Progenitor cell of endocrine pancreas (in vitro differentiated cells): ENCODE measurements around the gene NOG. TPM values are rescaled to one million over a fixed set of nuclear protein-coding genes. Genes with fewer than 3 reads are reported as not detected.
A peak's percentile ranks its signal among the peaks of the same experiment; 100 is the strongest.

Experiments used
- DNase-seq: peaks from one replicate; pipeline ENCODE4 v3.0.0; 2021; ENCODE audit warnings: low spot score; ENCODE audit not compliant: unreplicated experiment
- H3K27ac Mint-ChIP-seq: 2 replicates; pipeline ENCODE4 v1.8.0; 2021; ENCODE audit warnings: mild to moderate bottlenecking, moderate library complexity, mixed read lengths
- H3K27me3 Mint-ChIP-seq: 2 replicates; pipeline ENCODE4 v1.8.0; 2021; ENCODE audit warnings: mixed read lengths
- H3K36me3 Mint-ChIP-seq: 2 replicates; pipeline ENCODE4 v1.8.0; 2022; ENCODE audit warnings: mixed read lengths; ENCODE audit not compliant: insufficient read depth
- H3K4me1 Mint-ChIP-seq: 2 replicates; pipeline ENCODE4 v1.8.0; 2021; ENCODE audit warnings: low read depth, mixed read lengths
- H3K4me3 Mint-ChIP-seq: 2 replicates; pipeline ENCODE4 v1.8.0; 2021; ENCODE audit warnings: low read depth, mild to moderate bottlenecking, moderate library complexity, mixed read lengths
- H3K9me3 Mint-ChIP-seq: 2 replicates; pipeline ENCODE4 v1.8.0; 2021; ENCODE audit warnings: low read depth, mixed read lengths
- total RNA-seq: library from RNA; stranded (reverse); gene quantifications from 2 replicates; pipeline ENCODE4 v1.2.1, GENCODE V29; 2021
- TF ChIP-seq, protein P1 (sequence below): fragments of 200-600 bp; sonication (generic); IDR thresholded peaks from one replicate; pipeline ENCODE4 v1.5.0; 2021; ENCODE audit warnings: antibody characterized with exemption, mild to moderate bottlenecking; ENCODE audit not compliant: unreplicated experiment

The NOG gene
- total RNA-seq, 1 donor from 2014 or later = 0.24 TPM

DNA sequence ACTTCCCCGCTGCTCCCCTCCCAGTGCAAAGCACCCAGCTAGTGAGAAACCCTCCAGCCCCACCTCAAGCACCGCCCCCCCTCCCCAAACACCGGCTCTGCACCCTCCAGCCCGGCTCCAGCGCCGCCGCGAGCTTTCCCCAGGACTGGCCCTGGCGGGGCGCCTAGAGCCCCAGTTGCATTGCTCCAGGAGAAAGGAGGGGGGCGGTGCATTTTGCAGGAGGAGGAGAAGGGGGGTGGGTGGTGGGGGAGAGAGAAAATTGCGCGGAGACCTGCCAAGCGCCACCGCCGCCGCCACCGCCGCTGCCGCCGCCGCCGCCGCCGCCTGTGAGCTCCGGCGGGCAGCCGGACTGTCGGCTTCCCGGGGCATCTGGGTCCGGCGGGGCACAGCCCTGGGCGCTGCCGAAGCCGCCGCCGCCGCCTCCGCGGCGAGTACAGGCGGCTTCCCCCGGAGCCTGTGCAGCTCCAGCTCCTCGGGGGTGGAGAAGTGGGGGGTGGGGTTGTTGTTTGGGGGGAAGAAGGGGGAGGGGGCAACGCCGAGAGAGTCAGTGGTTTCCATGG is 333 bp upstream of the NOG start:
- DNase-seq = peak; percentile 31
- no peaks in the 10 kb centered on the region for H3K36me3 Mint-ChIP-seq
- no peaks in the 10 kb centered on the region for H3K9me3 Mint-ChIP-seq
- peak overlapping the region; percentile 74 for H3K4me3 Mint-ChIP-seq
- TF ChIP-seq, protein P1, sequence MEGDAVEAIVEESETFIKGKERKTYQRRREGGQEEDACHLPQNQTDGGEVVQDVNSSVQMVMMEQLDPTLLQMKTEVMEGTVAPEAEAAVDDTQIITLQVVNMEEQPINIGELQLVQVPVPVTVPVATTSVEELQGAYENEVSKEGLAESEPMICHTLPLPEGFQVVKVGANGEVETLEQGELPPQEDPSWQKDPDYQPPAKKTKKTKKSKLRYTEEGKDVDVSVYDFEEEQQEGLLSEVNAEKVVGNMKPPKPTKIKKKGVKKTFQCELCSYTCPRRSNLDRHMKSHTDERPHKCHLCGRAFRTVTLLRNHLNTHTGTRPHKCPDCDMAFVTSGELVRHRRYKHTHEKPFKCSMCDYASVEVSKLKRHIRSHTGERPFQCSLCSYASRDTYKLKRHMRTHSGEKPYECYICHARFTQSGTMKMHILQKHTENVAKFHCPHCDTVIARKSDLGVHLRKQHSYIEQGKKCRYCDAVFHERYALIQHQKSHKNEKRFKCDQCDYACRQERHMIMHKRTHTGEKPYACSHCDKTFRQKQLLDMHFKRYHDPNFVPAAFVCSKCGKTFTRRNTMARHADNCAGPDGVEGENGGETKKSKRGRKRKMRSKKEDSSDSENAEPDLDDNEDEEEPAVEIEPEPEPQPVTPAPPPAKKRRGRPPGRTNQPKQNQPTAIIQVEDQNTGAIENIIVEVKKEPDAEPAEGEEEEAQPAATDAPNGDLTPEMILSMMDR = no peak
- H3K27me3 Mint-ChIP-seq = peaks cover 70% of the 10 kb centered on the region
- H3K27ac Mint-ChIP-seq = peak overlapping the region; percentile 56
- peaks cover 13% of the 10 kb centered on the region for H3K4me1 Mint-ChIP-seq

DNA sequence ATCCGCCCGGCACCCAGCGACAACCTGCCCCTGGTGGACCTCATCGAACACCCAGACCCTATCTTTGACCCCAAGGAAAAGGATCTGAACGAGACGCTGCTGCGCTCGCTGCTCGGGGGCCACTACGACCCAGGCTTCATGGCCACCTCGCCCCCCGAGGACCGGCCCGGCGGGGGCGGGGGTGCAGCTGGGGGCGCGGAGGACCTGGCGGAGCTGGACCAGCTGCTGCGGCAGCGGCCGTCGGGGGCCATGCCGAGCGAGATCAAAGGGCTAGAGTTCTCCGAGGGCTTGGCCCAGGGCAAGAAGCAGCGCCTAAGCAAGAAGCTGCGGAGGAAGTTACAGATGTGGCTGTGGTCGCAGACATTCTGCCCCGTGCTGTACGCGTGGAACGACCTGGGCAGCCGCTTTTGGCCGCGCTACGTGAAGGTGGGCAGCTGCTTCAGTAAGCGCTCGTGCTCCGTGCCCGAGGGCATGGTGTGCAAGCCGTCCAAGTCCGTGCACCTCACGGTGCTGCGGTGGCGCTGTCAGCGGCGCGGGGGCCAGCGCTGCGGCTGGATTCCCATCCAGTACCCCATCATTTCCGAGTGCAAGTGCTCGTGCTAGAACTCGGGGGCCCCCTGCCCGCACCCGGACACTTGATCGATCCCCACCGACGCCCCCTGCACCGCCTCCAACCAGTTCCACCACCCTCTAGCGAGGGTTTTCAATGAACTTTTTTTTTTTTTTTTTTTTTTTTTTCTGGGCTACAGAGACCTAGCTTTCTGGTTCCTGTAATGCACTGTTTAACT is 1.0 kb downstream of the NOG start:
- Mint-ChIP-seq H3K27me3 (peaks cover 69% of the 10 kb centered on the region), H3K9me3 (no peaks in the 10 kb centered on the region), H3K27ac (no peak overlapping the region), H3K36me3 (no peaks in the 10 kb centered on the region), H3K4me3 (peak overlapping the region; percentile 40), H3K4me1 (peaks cover 13% of the 10 kb centered on the region)
- no peak for DNase-seq
- TF ChIP-seq, protein P1 = peak; percentile 3

DNA sequence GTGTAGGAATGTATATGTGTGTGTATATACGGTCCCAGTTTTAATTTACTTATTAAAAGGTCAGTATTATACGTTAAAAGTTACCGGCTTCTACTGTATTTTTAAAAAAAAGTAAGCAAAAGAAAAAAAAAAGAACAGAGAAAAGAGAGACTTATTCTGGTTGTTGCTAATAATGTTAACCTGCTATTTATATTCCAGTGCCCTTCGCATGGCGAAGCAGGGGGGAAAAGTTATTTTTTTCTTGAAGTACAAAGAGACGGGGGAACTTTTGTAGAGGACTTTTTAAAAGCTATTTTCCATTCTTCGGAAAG is 1.6 kb downstream of the NOG start:
- no peak overlapping the region for H3K27ac Mint-ChIP-seq
- TF ChIP-seq, protein P1 = no peak
- DNase-seq = no peak
- H3K4me1 Mint-ChIP-seq = peaks cover 13% of the 10 kb centered on the region
- H3K9me3 Mint-ChIP-seq = no peaks in the 10 kb centered on the region
- H3K4me3 Mint-ChIP-seq = peak overlapping the region; percentile 40
- H3K36me3 Mint-ChIP-seq = no peaks in the 10 kb centered on the region
- H3K27me3 Mint-ChIP-seq = peaks cover 69% of the 10 kb centered on the region

DNA sequence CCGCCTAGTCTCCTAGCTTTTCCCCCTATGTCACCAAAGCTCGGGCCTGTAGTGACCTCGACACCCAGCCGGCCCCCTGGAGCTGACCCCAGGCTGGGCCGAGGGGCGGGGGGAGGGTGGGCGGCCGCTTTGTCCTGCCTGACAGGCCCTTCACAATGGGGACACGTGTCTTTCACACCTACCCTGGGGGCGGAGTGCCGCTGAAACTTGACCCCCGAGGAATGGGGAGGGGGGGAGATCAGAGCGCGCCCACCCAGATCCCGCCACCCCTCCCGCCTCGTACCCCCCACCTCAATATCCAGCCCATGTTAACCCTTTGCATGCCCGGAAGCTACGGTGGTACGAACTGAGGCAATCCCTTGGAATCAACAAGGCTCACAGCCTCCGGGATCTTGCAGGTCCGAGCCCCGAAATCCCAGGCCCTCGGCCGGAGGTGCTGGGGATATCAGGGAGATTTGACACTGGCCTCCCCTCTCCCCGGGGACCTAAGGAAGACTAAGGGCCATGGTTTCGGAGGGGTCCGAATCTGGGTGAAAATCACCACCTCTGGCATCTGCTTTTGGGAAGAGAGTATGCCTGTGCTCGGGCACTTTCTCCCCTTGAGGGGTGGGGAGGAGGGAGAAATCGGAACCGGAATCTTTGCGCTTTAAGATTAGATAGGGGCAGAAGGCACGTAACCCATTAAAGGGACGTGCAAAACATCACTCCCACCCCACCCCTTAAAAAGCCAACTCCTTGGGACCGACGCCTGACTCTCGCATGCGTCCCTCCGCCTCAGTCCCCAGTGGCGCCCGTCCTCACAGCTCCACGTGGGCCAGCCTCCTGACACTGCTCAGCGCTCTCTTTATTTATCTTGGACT is 2.6 kb downstream of the NOG start:
- Mint-ChIP-seq H3K36me3 (no peaks in the 10 kb centered on the region), H3K4me1 (peaks cover 13% of the 10 kb centered on the region), H3K27me3 (peaks cover 68% of the 10 kb centered on the region), H3K4me3 (peak overlapping the region; percentile 52), H3K27ac (no peak overlapping the region), H3K9me3 (no peaks in the 10 kb centered on the region)
- TF ChIP-seq, protein P1 = no peak
- no peak for DNase-seq

DNA sequence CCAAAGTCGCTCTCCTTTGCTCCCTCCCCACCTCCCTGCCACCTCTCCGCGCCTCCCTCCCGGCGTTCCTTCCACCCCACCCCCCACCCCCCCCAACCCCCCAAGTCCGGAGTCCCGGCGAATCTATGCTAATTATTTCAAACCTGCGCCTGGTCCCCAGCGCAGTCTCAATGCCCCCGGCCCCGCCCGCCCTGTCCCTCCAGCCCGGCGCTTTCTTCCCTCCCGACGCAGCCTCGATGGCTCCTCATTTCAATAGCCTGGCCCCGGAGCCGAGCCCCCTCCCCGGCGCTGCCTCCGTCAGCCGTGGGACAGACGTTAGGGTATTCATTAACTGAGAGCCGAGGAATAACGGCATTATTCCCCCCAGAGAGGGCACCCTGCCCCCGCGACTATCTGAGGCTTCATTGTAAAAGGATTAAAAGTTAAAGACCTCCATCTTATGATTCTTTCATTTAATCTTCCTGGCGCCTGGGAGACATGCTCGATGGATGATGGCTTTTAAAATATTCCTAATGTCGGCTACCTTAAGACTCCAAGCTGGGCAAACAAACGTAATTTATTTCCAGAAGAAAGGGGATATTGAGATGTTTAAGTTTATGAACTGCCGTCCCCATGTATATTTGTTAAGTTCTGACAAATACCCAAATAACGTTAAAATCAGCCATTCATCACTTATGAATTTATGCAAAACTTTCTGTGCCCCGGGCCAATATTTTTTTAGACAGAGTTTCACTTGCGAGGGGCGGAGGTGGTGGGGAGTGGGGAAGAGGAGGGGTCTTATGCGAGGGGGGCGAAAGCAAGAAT is 3.4 kb downstream of the NOG start:
- Mint-ChIP-seq H3K9me3 (no peaks in the 10 kb centered on the region), H3K36me3 (no peaks in the 10 kb centered on the region), H3K27ac (no peak overlapping the region), H3K4me3 (peak overlapping the region; percentile 52), H3K4me1 (peaks cover 13% of the 10 kb centered on the region), H3K27me3 (peaks cover 65% of the 10 kb centered on the region)
- TF ChIP-seq, protein P1 = no peak
- DNase-seq = no peak
